Activated CD8-positive, alpha-beta memory T cell treated with anti-CD3 and anti-CD28 coated beads, Interleukin-2, amount 50 U/mL, for 48 hours (primary cell): ENCODE data around the gene SPINK7.
"Not testable (repeated sequence)": the region's sequence is repeated elsewhere in the genome, so short reads cannot be mapped to it uniquely, and the experiment has no call there.

Experiments
- DNase-seq: peaks from one replicate; pipeline ENCODE4 v3.0.0-alpha.2; 2020

SPINK7 gene

GRCh38 chr5:148312153-148312552 is at the start of gene SPINK7:
Gene SPINK7, plus strand, starts transcription at chr5:148312423. Its CDS starts 61 bp downstream, at chr5:148312484.
- no peak for DNase-seq

DNA sequence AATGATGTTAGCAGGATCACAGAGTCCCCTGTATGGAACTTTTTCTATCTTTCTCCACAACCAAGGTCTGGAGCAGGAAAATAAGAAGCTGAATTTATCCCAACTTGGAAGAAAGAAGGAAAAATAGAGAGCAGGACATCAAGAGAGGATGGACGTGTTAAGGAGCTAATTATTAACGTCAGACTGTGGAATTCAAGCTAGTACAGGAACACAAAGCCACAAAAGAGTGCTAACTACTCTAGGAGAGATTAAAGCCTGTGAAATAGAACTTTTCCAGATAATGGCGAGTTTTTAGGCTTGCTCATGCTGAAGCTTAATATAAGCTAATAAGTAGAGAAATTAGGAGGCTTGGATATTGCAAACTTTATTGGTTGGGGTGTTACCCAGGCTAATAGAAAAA is 44.3 kb upstream of the SPINK7 start:
- DNase-seq = no peak

GRCh38 chr5:148268566-148268965 is 43.7 kb upstream of the SPINK7 start, which contains the start of gene SPINK13:
Gene SPINK13, plus strand, starts transcription at chr5:148268794. Its CDS starts 1,279 bp downstream, at chr5:148270073.
- DNase-seq = no peak

DNA sequence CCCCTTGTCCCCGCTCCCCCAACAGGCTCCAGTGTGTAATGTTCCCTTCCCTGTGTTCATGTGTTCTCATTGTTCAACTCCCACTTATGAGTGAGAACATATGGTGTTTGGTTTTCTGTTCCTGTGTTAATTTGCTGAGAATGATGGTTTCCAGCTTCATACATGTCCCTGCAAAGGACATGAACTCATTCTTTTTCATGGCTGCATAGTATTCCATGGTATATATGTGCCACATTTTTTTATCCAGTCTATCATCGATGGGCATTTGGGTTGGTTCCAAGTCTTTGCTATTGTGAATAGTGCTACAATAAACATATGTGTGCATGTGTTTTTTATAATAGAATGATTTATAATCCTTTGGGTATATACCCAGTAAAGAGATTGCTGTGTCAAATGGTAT is 37.1 kb upstream of the SPINK7 start:
- DNase-seq = not testable (repeated sequence)

GRCh38 chr5:148280893-148281292 is 31.3 kb upstream of the SPINK7 start:
- not testable (repeated sequence) for DNase-seq

DNA sequence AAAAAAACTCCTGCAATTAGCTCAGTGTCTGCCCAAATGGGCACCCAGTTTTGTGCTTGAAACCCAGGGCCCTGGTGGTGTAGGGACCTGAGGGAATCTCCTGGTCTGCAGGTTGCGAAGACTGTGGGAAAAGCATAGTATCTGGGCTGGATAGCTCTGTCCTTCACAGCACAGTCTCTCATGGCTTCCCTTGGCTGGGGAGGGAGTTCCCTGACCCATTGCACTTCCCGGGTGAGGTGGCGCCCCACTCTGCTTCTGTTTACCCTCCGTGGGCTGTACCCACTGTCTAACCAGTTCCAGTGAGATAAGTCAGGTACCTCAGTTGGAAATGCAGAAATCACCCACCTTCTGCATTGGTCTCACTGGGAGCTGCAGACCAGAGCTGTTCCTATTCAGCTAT is 30.9 kb upstream of the SPINK7 start:
- not testable (repeated sequence) for DNase-seq

GRCh38 chr5:148290271-148291195 is 21.7 kb upstream of the SPINK7 start:
- DNase-seq = no peak

GRCh38 chr5:148297731-148298130 is 14.5 kb upstream of the SPINK7 start:
- DNase-seq = no peak

- DNase-seq = no peak
These were observed 5.8 kb upstream of the SPINK7 start for GRCh38 chr5:148306446-148306845.

DNA sequence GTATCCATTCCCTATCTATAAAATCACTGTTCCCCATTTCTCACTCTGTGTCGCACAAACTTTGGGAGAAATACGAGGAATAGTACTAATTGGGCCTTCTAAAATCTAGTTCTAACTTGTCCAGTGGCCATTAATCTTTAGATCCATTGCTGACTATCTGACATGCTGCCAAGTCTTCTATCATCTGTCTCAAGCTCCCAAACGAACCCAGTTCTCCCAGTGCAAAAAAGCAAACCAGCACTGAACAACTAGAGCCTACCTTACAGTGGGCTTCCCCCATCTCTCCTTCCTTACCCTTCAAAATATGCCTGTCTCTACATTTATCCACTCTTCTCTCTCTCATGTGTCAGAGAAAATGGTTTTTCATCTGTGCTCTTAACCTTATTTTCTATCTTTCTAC is 3.2 kb upstream of the SPINK7 start:
- no peak for DNase-seq

- DNase-seq = no peak
These were observed 2.5 kb upstream of the SPINK7 start for GRCh38 chr5:148309746-148310145.

DNA sequence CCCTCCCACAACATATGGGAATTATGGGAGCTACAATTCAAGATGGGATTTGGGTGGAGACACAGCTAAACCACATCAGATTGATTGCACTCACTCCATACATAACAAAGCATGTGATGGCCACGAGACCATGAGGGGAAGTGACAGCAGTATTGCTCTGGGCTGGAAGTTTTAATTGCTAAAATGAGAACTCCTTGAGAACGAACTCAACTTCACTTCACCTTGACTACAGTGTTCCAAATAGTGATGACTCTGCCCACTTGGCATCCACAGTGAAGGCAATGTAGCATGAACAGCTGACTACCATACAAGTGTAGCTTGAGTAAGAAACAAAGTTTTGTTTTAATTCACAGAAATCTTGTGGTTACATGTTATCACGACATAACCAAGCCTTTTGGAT is 739 bp upstream of the SPINK7 start:
- DNase-seq = no peak

- no peak for DNase-seq
These were observed 2.0 kb downstream of the SPINK7 start for GRCh38 chr5:148314187-148314586.

DNA sequence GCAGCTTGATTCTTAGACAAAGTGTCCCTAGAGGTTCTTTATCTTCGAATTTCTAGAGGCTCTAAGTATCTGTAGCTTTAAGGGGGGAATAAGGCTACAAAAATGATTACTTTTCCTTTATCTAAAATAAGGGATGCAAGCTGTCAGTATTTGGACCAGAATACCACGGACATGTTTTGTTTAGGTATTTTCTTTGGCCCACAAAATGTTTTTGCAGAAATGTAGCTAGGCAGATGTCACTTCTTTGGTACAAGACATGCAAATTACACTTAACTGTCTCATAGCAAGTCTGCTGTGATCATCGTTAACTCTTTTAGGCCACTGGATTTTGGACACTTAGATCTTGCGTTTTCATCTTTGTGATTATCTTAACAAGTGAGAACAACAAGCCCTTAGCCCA is 2.5 kb downstream of the SPINK7 start:
- DNase-seq = no peak

GRCh38 chr5:148320011-148320963 is 8.1 kb downstream of the SPINK7 start:
- peak; percentile 57 for DNase-seq

GRCh38 chr5:148333262-148333849 is 21.1 kb downstream of the SPINK7 start:
- DNase-seq = no peak

DNA sequence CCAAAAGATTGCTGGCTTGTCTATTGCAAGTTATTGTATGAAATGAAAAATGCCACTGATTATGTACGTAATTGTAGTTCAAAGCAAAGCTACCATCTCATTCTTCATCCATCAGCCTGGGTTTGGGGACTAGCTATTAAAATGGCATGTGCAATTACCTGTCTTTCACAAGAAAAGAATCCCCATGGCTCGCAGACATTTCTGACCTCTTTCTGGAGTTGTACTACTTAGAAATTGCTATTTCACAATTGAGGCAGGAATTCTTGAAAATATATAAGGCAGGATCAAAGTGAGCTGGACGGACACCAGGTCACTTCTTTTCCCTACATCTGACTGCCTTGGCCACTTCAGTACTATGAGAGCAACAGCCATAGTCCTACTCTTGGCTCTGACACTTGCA is 23.0 kb downstream of the SPINK7 start, which contains the start of gene SPINK9:
SPINK9 (plus strand) TSS at position 301 of the 400 bp plus-strand sequence; CDS start at position 356, 55 bp downstream.
- no peak for DNase-seq

GRCh38 chr5:148336704-148337435 is 24.6 kb downstream of the SPINK7 start:
- DNase-seq = no peak

- no peak for DNase-seq
These were observed 30.3 kb downstream of the SPINK7 start for GRCh38 chr5:148342371-148343045.

DNA sequence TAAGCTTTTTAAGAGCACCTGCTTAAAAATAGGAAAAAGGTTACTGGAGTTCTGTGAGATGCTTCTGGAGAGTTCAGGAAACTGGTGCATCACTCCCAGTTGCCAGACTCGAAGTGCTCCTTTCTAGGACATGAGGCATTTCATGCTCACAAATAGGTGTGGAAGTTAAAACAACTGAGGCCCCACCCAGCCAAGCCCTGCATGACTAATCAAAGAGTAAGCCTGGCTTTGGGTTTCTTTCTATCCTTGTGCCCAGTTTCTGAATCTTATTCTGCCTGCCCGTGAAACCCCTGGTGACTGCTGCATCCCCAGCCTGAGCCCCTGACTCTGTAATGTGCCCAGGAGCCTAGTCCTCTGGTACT is 30.8 kb downstream of the SPINK7 start:
- no peak for DNase-seq
